HEK293 (cell line): ENCODE data around the gene PAX3.

Experiments used
- CTCF ChIP-seq: fragments of 450-650 bp; formaldehyde crosslinking; IDR thresholded peaks from 2 replicates; pipeline ENCODE4 v1.5.1; 2016; ENCODE audit warnings: missing biosample characterization, missing genetic modification characterization
- ZNF23 ChIP-seq: fragments of 450-650 bp; formaldehyde crosslinking; IDR thresholded peaks from 2 replicates; pipeline ENCODE4 v1.5.1; 2016; ENCODE audit warnings: missing biosample characterization, missing genetic modification characterization, borderline replicate concordance

GRCh38 chr2:222320436-222321395 lies 21.9 kb upstream of the PAX3 start:
- TF ChIP-seq CTCF (tag by site-specific recombination), result no peak
- TF ChIP-seq ZNF23 (tag by site-specific recombination), result no peak
